K562 (cell line): Measurements from ENCODE around the gene IFNA6. TPM values are rescaled to one million over a fixed set of nuclear protein-coding genes. Genes with fewer than 3 reads are reported as not detected.

ENCODE experiments used
- ATAC-seq: fragments of 200-7000 bp; cut with Tn5 transposase; 3 replicates; pipeline ENCODE4 v1.9.1; 2020; ENCODE audit warnings: moderate library complexity
- BruUV-seq: library from RNA; stranded (reverse); fragments of 400-500 nt; replicated peaks from 2 replicates; lab custom pipeline; 2021; lab: Mats Ljungman, UMichigan
- CTCF ChIA-PET: fragments of 300-600 bp; formaldehyde crosslinking; extraction: SDS; loops from one replicate; lab custom pipeline; 2021; ENCODE audit warnings: low intra/inter-chr PET ratio; lab: Yijun Ruan, JAX
- POLR2A ChIA-PET: fragments of 300-600, 350-650 bp; sonication (Branson Sonifier 250); formaldehyde crosslinking; extraction: SDS; loops from one replicate; lab custom pipeline; 2021; ENCODE audit warnings: antibody characterized with exemption, inconsistent platforms; lab: Yijun Ruan, JAX
- DNase-seq, 4 experiments: peaks; one replicate each; pipeline versions ENCODE4 v3.0.0 to v3.0.0-alpha.2; 2011 to 2018; ENCODE audit warnings: low spot score in 3 of 4, mixed read lengths in 3 of 4; ENCODE audit errors: extremely low read depth in 1 of 4
- FAIRE-seq: peaks from 2 replicates; lab custom pipeline; 2011; peaks lifted over from hg19 to GRCh38; lab: Jason Lieb, UNC
- H2AFZ ChIP-seq: 2 replicates; pipeline ENCODE4 v1.6.0; 2011; ENCODE audit warnings: low read depth, low read length, control low read depth, inconsistent platforms
- H3K27ac ChIP-seq: fragments of 200-600 bp; 3 replicates; pipeline ENCODE4 v1.8.0; 2011; ENCODE audit warnings: low read depth, mild to moderate bottlenecking, control low read depth, inconsistent platforms, low read length, moderate library complexity, mixed read lengths; ENCODE audit errors: extremely low read depth
- H3K27me3 ChIP-seq, 2 experiments: fragments of 300-600 bp in 1 of 2; 2 replicates in 1 of 2; 3 replicates in 1 of 2; pipeline versions ENCODE4 v1.6.0 to v1.8.0; 2011; ENCODE audit warnings: inconsistent platforms in 2 of 2, low read length in 2 of 2, mild to moderate bottlenecking in 1 of 2, mixed read lengths in 1 of 2, moderate library complexity in 1 of 2; ENCODE audit not compliant: control insufficient read depth in 2 of 2, insufficient read depth in 2 of 2
- H3K36me3 ChIP-seq: fragments of 300-600 bp; 3 replicates; pipeline ENCODE4 v1.8.0; 2011; ENCODE audit warnings: mild to moderate bottlenecking, low read length, inconsistent platforms; ENCODE audit not compliant: control insufficient read depth, insufficient read depth
- H3K4me1 ChIP-seq, 2 experiments: fragments of 200-600 bp in 1 of 2; replicated peaks in 1 of 2; 2 replicates in 1 of 2; 3 replicates in 1 of 2; pipeline versions ENCODE4 v1.5.1 to v1.8.0; 2011; ENCODE audit warnings: inconsistent platforms in 2 of 2, low read length in 2 of 2, mild to moderate bottlenecking in 1 of 2, mixed read lengths in 1 of 2, moderate library complexity in 1 of 2; ENCODE audit not compliant: control insufficient read depth in 2 of 2, insufficient read depth in 2 of 2
- H3K4me2 ChIP-seq: 2 replicates; pipeline ENCODE4 v1.6.1; 2011; ENCODE audit warnings: low read length, control low read depth, inconsistent platforms, mixed read lengths; ENCODE audit not compliant: insufficient read depth
- H3K4me3 ChIP-seq: fragments of 200-600 bp; sonication (generic), shearing (Covaris generic); 2 replicates; pipeline ENCODE4 v1.5.1; 2016; ENCODE audit warnings: control low read depth, inconsistent platforms
- H3K79me2 ChIP-seq: fragments of 200-600 bp; 3 replicates; pipeline ENCODE4 v1.8.0; 2011; ENCODE audit warnings: low read length, inconsistent platforms; ENCODE audit not compliant: control insufficient read depth, insufficient read depth
- H3K9ac ChIP-seq, 2 experiments: 2 replicates each; pipeline versions ENCODE4 v1.6.0 to v1.6.1; 2011; ENCODE audit warnings: low read depth in 2 of 2, low read length in 2 of 2, control low read depth in 1 of 2, inconsistent platforms in 1 of 2, mild to moderate bottlenecking in 1 of 2, mixed read lengths in 1 of 2; ENCODE audit not compliant: insufficient read depth in 1 of 2
- H3K9me1 ChIP-seq: one replicate; pipeline ENCODE4 v1.6.0; 2011; ENCODE audit warnings: inconsistent platforms, mild to moderate bottlenecking, low read length, moderate library complexity; ENCODE audit not compliant: control insufficient read depth, insufficient read depth
- H3K9me3 ChIP-seq: replicated peaks from 2 replicates; pipeline ENCODE4 v1.5.1; 2011; ENCODE audit warnings: low read depth, low read length, inconsistent platforms; ENCODE audit not compliant: control insufficient read depth, insufficient read depth
- H4K20me1 ChIP-seq: replicated peaks from 2 replicates; pipeline ENCODE4 v1.6.1; 2011; ENCODE audit warnings: low read length, inconsistent platforms, mixed read lengths; ENCODE audit not compliant: control insufficient read depth, insufficient read depth
- ARID2 ChIP-seq: fragments of 450-650 bp; IDR thresholded peaks from 2 replicates; pipeline ENCODE4 v1.6.1; 2017; ENCODE audit warnings: antibody characterized with exemption, mild to moderate bottlenecking
- CLOCK ChIP-seq: fragments of 250-450 bp; sonication (Bioruptor Pico); IDR thresholded peaks from 2 replicates; pipeline ENCODE4 v1.4.0; 2020; ENCODE audit warnings: mild to moderate bottlenecking, moderate library complexity, borderline replicate concordance
- DACH1 ChIP-seq: fragments of 450-650 bp; IDR thresholded peaks from 2 replicates; pipeline ENCODE4 v1.6.1; 2018; ENCODE audit not compliant: partially characterized antibody
- EP300 ChIP-seq: IDR thresholded peaks from 2 replicates; pipeline ENCODE4 v1.6.1; 2012; ENCODE audit warnings: low read length, improper control_type of control experiment
- HNRNPL ChIP-seq: fragments of 200-400 bp; formaldehyde crosslinking; IDR thresholded peaks from 2 replicates; pipeline ENCODE4 v1.6.1; 2017; ENCODE audit warnings: low read depth, mild to moderate bottlenecking, low read length
- IFI16 ChIP-seq: fragments of 250-450 bp; sonication (Bioruptor Pico); IDR thresholded peaks from 2 replicates; pipeline ENCODE4 v2.1.2; 2022; ENCODE audit warnings: mild to moderate bottlenecking, inconsistent platforms
- MEIS2 ChIP-seq: fragments of 450-650 bp; IDR thresholded peaks from 2 replicates; pipeline ENCODE4 v1.6.1; 2014; ENCODE audit warnings: mild to moderate bottlenecking; ENCODE audit not compliant: partially characterized antibody
- NCOR1 ChIP-seq: fragments of 450-650 bp; IDR thresholded peaks from 2 replicates; pipeline ENCODE4 v1.6.1; 2016; ENCODE audit warnings: mild to moderate bottlenecking, moderate library complexity
- ZNF146 ChIP-seq: IDR thresholded peaks from one replicate; pipeline ENCODE4 v1.6.1; 2018; ENCODE audit warnings: missing compliant biosample characterization; ENCODE audit not compliant: unreplicated experiment
- ZNF766 ChIP-seq: fragments of 200-800 bp; sonication (Bioruptor generic); conservative IDR thresholded peaks from 2 replicates; pipeline ENCODE4 v1.6.1; 2016; ENCODE audit warnings: missing genetic modification characterization, missing compliant biosample characterization
- WGBS: fragments of 100-300 bp; shearing (Covaris generic); methylation state at CpG from one replicate; pipeline ENCODE4 v1.1.6; 2016; ENCODE audit warnings: low coverage, mixed read lengths; ENCODE audit not compliant: insufficient coverage; ENCODE audit errors: missing lambda C conversion rate; 5-methylcytosine and 5-hydroxymethylcytosine counted together
- in situ Hi-C: fragments of 300-500 bp; cut with MboI; formaldehyde crosslinking; loops from 4 replicates; pipeline ENCODE4 v1.15.0; 2018; ENCODE audit warnings: inconsistent platforms, mixed read lengths
- intact Hi-C: fragments of 100-400 bp; cut with micrococcal nuclease; formaldehyde crosslinking; loops from 2 replicates; pipeline ENCODE4 v1.14.2; 2022
- polyA plus RNA-seq, 8 experiments: library from polyadenylated mRNA; depleted of rRNA in 4 of 8; stranded (reverse) in 5 of 8; unstranded in 3 of 8; fragments of >200 nt; fragmentation: Nextera tagmentation in 2 of 8; fragmentation: Illumina TruSeq in 1 of 8; extraction: Ambion mirVana in 2 of 8; extraction: Trizol in 1 of 8; gene quantifications; 2 replicates each; pipeline versions ENCODE4 v1.2.1 to v1.2.3, GENCODE V29; 2011 to 2014; ENCODE audit warnings: inconsistent platforms in 1 of 8, missing spikeins in 1 of 8
- total RNA-seq, 7 experiments: library from RNA; depleted of rRNA in 6 of 7; stranded (reverse); fragments of >200 nt in 6 of 7; fragmentation: Illumina TruSeq in 2 of 7; extraction: Trizol in 2 of 7; gene quantifications; 2 replicates each; pipeline versions ENCODE4 v1.2.1 to v1.2.3, GENCODE V29; 2011 to 2021; ENCODE audit warnings: low replicate concordance in 1 of 7
- TF ChIP-seq, protein P1 (sequence below): IDR thresholded peaks from 2 replicates; pipeline ENCODE4 v1.6.1; 2011; ENCODE audit not compliant: insufficient read length; ENCODE audit errors: extremely low read depth
- TF ChIP-seq, protein P2 (sequence below): fragments of 250-450 bp; sonication (Bioruptor Pico); IDR thresholded peaks from 2 replicates; pipeline ENCODE4 v1.4.0; 2020; ENCODE audit warnings: mild to moderate bottlenecking

IFNA6 gene
- total and polyA plus RNA-seq, 9 of the 15 experiments (the other 6 are each of a cell fraction or from before 2014, with no cell fraction given) = not detected

DNA sequence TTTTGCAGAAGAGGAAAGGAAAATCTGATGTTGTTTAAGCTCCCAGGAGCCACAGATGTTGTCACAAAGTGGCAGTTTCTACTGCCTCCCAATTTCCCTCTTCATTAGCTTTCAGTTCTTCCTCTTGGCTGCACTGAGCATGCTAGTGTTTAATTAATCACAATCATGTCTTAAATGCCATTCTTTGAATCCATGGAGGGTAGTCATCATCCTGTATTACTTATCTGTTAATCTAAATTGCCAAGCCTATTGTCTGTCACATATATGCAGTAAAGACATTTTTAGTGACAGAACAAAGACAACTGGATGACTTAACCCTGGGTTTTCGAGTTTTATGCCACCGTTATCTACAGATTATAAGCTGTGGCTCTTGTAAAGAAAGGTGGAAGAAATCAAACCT, 30.2 kb downstream of the IFNA6 start:
- intact Hi-C loops = no loop called here
- no peak overlapping the region for H2AFZ ChIP-seq

More for the DNA sequence above, 30.2 kb downstream of the IFNA6 start:
- H3K79me2 ChIP-seq = no peaks in the 10 kb centered on the region
- no peaks in the 10 kb centered on the region for H3K4me1 ChIP-seq
- DNase-seq (no peak), ATAC-seq (no peak), FAIRE-seq (no peak)
- H3K36me3 ChIP-seq = no peaks in the 10 kb centered on the region
- H3K4me3 ChIP-seq = no peak overlapping the region
- no CpG with 5 or more reads among the region's 2 CpGs for WGBS
- CTCF ChIA-PET = no interaction called here
- POLR2A ChIA-PET = no interaction called here
- TF ChIP-seq HNRNPL (no peak), ARID2 (no peak), ZNF146 (CRISPR knock-in tag) (no peak), NCOR1 (no peak), EP300 (no peak), MEIS2 (no peak), ZNF766 (CRISPR knock-in tag) (no peak), IFI16 (CRISPR knock-in tag) (no peak), DACH1 (no peak), CLOCK (no peak)
- TF ChIP-seq, protein P1, sequence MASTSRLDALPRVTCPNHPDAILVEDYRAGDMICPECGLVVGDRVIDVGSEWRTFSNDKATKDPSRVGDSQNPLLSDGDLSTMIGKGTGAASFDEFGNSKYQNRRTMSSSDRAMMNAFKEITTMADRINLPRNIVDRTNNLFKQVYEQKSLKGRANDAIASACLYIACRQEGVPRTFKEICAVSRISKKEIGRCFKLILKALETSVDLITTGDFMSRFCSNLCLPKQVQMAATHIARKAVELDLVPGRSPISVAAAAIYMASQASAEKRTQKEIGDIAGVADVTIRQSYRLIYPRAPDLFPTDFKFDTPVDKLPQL = no peak
- TF ChIP-seq, protein P2, sequence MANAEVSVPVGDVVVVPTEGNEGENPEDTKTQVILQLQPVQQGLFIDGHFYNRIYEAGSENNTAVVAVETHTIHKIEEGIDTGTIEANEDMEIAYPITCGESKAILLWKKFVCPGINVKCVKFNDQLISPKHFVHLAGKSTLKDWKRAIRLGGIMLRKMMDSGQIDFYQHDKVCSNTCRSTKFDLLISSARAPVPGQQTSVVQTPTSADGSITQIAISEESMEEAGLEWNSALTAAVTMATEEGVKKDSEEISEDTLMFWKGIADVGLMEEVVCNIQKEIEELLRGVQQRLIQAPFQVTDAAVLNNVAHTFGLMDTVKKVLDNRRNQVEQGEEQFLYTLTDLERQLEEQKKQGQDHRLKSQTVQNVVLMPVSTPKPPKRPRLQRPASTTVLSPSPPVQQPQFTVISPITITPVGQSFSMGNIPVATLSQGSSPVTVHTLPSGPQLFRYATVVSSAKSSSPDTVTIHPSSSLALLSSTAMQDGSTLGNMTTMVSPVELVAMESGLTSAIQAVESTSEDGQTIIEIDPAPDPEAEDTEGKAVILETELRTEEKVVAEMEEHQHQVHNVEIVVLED (CRISPR knock-in tag) = no peak
- H3K9me1 ChIP-seq = no peaks in the 10 kb centered on the region
- no peaks in the 10 kb centered on the region for H4K20me1 ChIP-seq
- BruUV-seq = no TSS peak
- no peaks in the 10 kb centered on the region for H3K9me3 ChIP-seq
- H3K4me2 ChIP-seq = no peak overlapping the region
- no peak overlapping the region for H3K9ac ChIP-seq
- H3K27ac ChIP-seq = no peak overlapping the region
- in situ Hi-C loops = no loop called here
- H3K27me3 ChIP-seq = no peaks in the 10 kb centered on the region
